Hepatocyte (in vitro differentiated cells): ENCODE data around the gene ASAP2. TPM values are rescaled to one million over a fixed set of nuclear protein-coding genes. Genes with fewer than 3 reads are reported as not detected.

Experiments used
- DNase-seq: peaks from one replicate; pipeline ENCODE4 v3.0.0-alpha.2; 2016; ENCODE audit warnings: low spot score
- H2AFZ ChIP-seq: fragments of 200-600 bp; sonication (generic); 2 replicates; pipeline ENCODE4 v1.6.0; 2016; ENCODE audit warnings: antibody characterized with exemption, mild to moderate bottlenecking
- H3K27ac ChIP-seq: fragments of 200-600 bp; sonication (generic); 2 replicates; pipeline ENCODE4 v1.5.1; 2016; ENCODE audit warnings: mild to moderate bottlenecking
- H3K27me3 ChIP-seq: fragments of 200-600 bp; sonication (generic); 2 replicates; pipeline ENCODE4 v1.6.1; 2016
- H3K36me3 ChIP-seq: fragments of 200-600 bp; sonication (generic); replicated peaks from 2 replicates; pipeline ENCODE4 v1.5.1; 2016; ENCODE audit warnings: low read depth; ENCODE audit not compliant: insufficient read depth
- H3K4me1 ChIP-seq: fragments of 200-600 bp; sonication (generic); 2 replicates; pipeline ENCODE4 v1.5.1; 2016; ENCODE audit warnings: mild to moderate bottlenecking, moderate library complexity; ENCODE audit not compliant: insufficient read depth
- H3K4me2 ChIP-seq: fragments of 200-600 bp; sonication (generic); 2 replicates; pipeline ENCODE4 v1.6.0; 2016
- H3K4me3 ChIP-seq: fragments of 200-600 bp; sonication (generic); 2 replicates; pipeline ENCODE4 v1.5.1; 2016; ENCODE audit warnings: mild to moderate bottlenecking
- H3K79me2 ChIP-seq: fragments of 200-600 bp; sonication (generic); 2 replicates; pipeline ENCODE4 v1.6.0; 2017; ENCODE audit warnings: mild to moderate bottlenecking
- H3K9me2 ChIP-seq: fragments of 200-600 bp; sonication (generic); replicated peaks from 2 replicates; pipeline ENCODE4 v1.6.0; 2017; ENCODE audit warnings: mild to moderate bottlenecking; ENCODE audit not compliant: insufficient read depth
- H3K9me3 ChIP-seq: fragments of 200-600 bp; sonication (generic); 2 replicates; pipeline ENCODE4 v1.5.1; 2016; ENCODE audit warnings: low read depth, mild to moderate bottlenecking
- H4K20me1 ChIP-seq: fragments of 200-600 bp; sonication (generic); 2 replicates; pipeline ENCODE4 v1.6.0; 2016; ENCODE audit warnings: mild to moderate bottlenecking; ENCODE audit not compliant: insufficient read depth, poor library complexity, severe bottlenecking
- CTCF ChIP-seq: fragments of 200-600 bp; sonication (generic); IDR thresholded peaks from 2 replicates; pipeline ENCODE4 v1.5.1; 2016; ENCODE audit warnings: antibody characterized with exemption, mild to moderate bottlenecking; ENCODE audit not compliant: poor library complexity
- EZH2 ChIP-seq: fragments of 200-600 bp; sonication (generic); IDR thresholded peaks from 2 replicates; pipeline ENCODE4 v1.6.1; 2016; ENCODE audit warnings: antibody characterized with exemption, mild to moderate bottlenecking, borderline replicate concordance
- EZH2phosphoT487 ChIP-seq: fragments of 200-600 bp; sonication (generic); IDR thresholded peaks from one replicate; pipeline ENCODE4 v1.6.1; 2018; ENCODE audit warnings: antibody characterized with exemption, mild to moderate bottlenecking, low read depth, moderate library complexity; ENCODE audit not compliant: unreplicated experiment, severe bottlenecking
- WGBS: methylation state at CpG from one replicate; pipeline ENCODE4 v1.1.6; 2016; ENCODE audit warnings: low lambda C conversion rate; ENCODE audit errors: missing lambda C conversion rate; 5-methylcytosine and 5-hydroxymethylcytosine counted together
- polyA plus RNA-seq: library from polyadenylated mRNA; unstranded; fragments of >200 nt; fragmentation: Nextera tagmentation; extraction: Ambion mirVana; gene quantifications from 2 replicates; pipeline ENCODE4 v1.2.1, GENCODE V29; 2016
- total RNA-seq: library from RNA; depleted of rRNA; stranded (reverse); fragments of >200 nt; gene quantifications from 2 replicates; pipeline ENCODE4 v1.2.3, GENCODE V29; 2014

The ASAP2 gene
- total and polyA plus RNA-seq, 2 experiments from 2014 or later, result 13.7 to 21.3 TPM

GRCh38 chr2:9333591-9334171 is 127.1 kb downstream of the ASAP2 start:
- H3K4me1 ChIP-seq, result peaks cover 38% of the 10 kb centered on the region
- H3K4me2 ChIP-seq, result no peak overlapping the region
- H4K20me1 ChIP-seq, result no peaks in the 10 kb centered on the region
- no peaks in the 10 kb centered on the region for H3K36me3 ChIP-seq
- no peaks in the 10 kb centered on the region for H3K27me3 ChIP-seq
- no peak overlapping the region for H3K4me3 ChIP-seq
- no peak overlapping the region for H2AFZ ChIP-seq
- no peaks in the 10 kb centered on the region for H3K9me3 ChIP-seq
- H3K27ac ChIP-seq, result peak overlapping the region; percentile 44
- peak; percentile 84 for DNase-seq
- no peaks in the 10 kb centered on the region for H3K9me2 ChIP-seq
- WGBS, result 65% methylated on average over 7 of the region's 7 CpGs
- TF ChIP-seq EZH2 (no peak), CTCF (peak; percentile 70)
- no peaks in the 10 kb centered on the region for H3K79me2 ChIP-seq

GRCh38 chr2:9334761-9335160 is 128.1 kb downstream of the ASAP2 start:
- 93% methylated on average over 14 of the region's 14 CpGs for WGBS
- Histone ChIP-seq H4K20me1 (no peaks in the 10 kb centered on the region), H3K9me3 (no peaks in the 10 kb centered on the region), H2AFZ (no peak overlapping the region), H3K9me2 (no peaks in the 10 kb centered on the region), H3K79me2 (no peaks in the 10 kb centered on the region), H3K4me3 (no peak overlapping the region), H3K36me3 (no peaks in the 10 kb centered on the region), H3K27ac (peak overlapping the region; percentile 80), H3K4me2 (no peak overlapping the region), H3K4me1 (peaks cover 38% of the 10 kb centered on the region), H3K27me3 (no peaks in the 10 kb centered on the region)
- no peak for DNase-seq
- TF ChIP-seq CTCF, result no peak
- TF ChIP-seq EZH2phosphoT487, result no peak
- TF ChIP-seq EZH2, result no peak

GRCh38 chr2:9335322-9335832 is 128.8 kb downstream of the ASAP2 start:
- 65% methylated on average over 6 of the region's 6 CpGs for WGBS

More at GRCh38 chr2:9335322-9335832, 128.8 kb downstream of the ASAP2 start:
- Histone ChIP-seq H3K79me2 (no peaks in the 10 kb centered on the region), H2AFZ (no peak overlapping the region), H3K4me2 (no peak overlapping the region), H3K9me3 (no peaks in the 10 kb centered on the region), H3K36me3 (no peaks in the 10 kb centered on the region), H3K9me2 (no peaks in the 10 kb centered on the region), H3K27me3 (no peaks in the 10 kb centered on the region), H3K4me1 (peaks cover 38% of the 10 kb centered on the region), H4K20me1 (no peaks in the 10 kb centered on the region), H3K4me3 (no peak overlapping the region), H3K27ac (peak overlapping the region; percentile 80)
- DNase-seq, result peak; percentile 61
- no peak for TF ChIP-seq EZH2phosphoT487
- no peak for TF ChIP-seq EZH2
- no peak for TF ChIP-seq CTCF
